ENCODE results near the gene IFFO2. TPM values are rescaled to one million over a fixed set of nuclear protein-coding genes. Genes with fewer than 3 reads are reported as not detected.

IFFO2 gene
- total and polyA plus RNA-seq, 4 donors = 0.88 to 7.4 (median 3.0) TPM

DNA sequence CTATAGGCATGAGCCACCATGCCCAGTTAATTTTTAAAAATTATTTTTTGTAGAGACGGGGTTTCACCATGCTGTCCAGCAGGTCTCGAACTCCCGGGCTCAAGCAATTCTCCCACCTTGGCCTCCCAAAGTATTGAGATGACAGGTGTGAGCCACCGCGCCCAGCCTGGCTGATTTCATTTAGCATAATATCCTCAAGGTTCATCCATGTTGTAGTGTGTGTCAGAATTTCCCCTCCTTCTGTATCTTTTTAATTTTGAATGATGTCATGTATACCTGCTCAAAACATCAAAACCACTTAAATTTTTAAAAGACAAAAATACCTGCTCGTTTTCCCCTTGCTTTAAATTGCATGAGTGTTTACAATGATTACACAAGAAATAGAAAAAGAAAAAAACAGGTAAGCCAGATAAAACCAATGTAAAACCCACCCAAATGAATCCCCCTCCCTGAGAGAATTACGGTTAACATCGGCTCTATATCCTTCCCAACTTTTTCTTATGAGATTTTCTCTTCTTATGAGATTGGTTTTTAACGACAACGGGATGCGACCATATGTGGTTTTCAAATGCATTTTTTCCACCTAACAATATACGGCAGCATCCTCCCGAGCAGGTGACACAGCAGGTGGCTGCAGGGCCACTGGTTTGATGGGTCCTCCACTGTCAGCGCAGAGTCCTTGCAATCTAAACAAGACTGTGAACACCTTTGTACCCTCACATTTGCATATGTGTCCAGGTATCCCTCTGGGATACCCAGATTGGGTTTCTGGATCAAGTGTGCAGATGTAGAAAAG lies 22.1 kb downstream of the IFFO2 start (continued):
- TF ChIP-seq GABPA (IDR thresholded peaks at IDR 0.05 in 1 of 2, conservative IDR thresholded peaks at IDR 0.05 in 1 of 2) (no peak), REST (IDR thresholded peaks at IDR 0.05) (no peak)

DNA sequence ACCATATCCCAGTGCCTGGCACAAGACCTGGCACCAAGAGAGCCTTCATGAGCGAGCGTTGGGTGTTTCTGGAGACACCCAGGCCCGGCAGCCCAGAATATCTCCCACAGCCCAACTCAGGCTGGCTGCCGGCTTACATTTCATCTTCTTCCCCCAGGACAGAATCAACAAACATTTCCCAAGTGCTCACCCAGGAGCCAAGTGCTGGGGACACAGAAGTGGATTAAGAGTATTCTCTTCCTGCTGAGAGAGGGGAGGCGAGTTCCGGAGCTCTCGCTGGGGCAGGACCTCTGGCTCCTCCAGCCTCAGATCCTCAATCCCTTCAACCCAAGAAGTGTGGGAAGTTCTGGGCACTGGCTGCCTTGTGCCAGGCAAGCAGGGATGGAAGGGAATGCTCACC lies 23.6 kb downstream of the IFFO2 start:
- no peak for DNase-seq (ENCODE audit: low spot score)
- TF ChIP-seq RXRA (IDR thresholded peaks at IDR 0.05) = no peak
- no peak for TF ChIP-seq REST (IDR thresholded peaks at IDR 0.05)
- whole genome bisulfite sequencing = 83% methylated on average over 7 of the region's 7 CpGs
- peaks cover 6 to 14% (median 8%) of the 10 kb centered on the region in 4 donors for H3K4me1 ChIP-seq (ENCODE audit: control insufficient read depth in 4 of 4, insufficient read depth in 4 of 4, low read length in 3 of 4)
- no peak overlapping the region for H3K4me3 ChIP-seq (ENCODE audit: low read depth in 1 of 3, low read length in 3 of 3)
- H3K9me3 ChIP-seq (ENCODE audit: control insufficient read depth in 4 of 4, low read length in 3 of 4) = no peaks in the 10 kb centered on the region
- no peak overlapping the region for H3K27ac ChIP-seq (ENCODE audit: low read depth in 1 of 2, low read length in 2 of 2)
- no peaks in the 10 kb centered on the region for H3K36me3 ChIP-seq (ENCODE audit: control insufficient read depth in 4 of 4, insufficient read depth in 3 of 4, low read depth in 1 of 4, low read length in 3 of 4)
- H3K27me3 ChIP-seq (ENCODE audit: control insufficient read depth in 4 of 4, insufficient read depth in 4 of 4, low read length in 3 of 4) = no peaks in the 10 kb centered on the region
- no peak overlapping the region for H3K9ac ChIP-seq (ENCODE audit: low read depth in 1 of 2, low read length in 2 of 2)

- no peak for DNase-seq (ENCODE audit: low spot score)
- Histone ChIP-seq H3K27ac (ENCODE audit: low read depth in 1 of 2, low read length in 2 of 2) (no peak overlapping the region), H3K4me1 (ENCODE audit: control insufficient read depth in 4 of 4, insufficient read depth in 4 of 4, low read length in 3 of 4) (peaks cover 3 to 18% (median 6%) of the 10 kb centered on the region in 4 donors)
Observed at GRCh38 chr1:18932387-18932786, 24.1 kb downstream of the IFFO2 start.

More at GRCh38 chr1:18932387-18932786, 24.1 kb downstream of the IFFO2 start:
- Histone ChIP-seq H3K9ac (ENCODE audit: low read depth in 1 of 2, low read length in 2 of 2) (no peak overlapping the region), H3K36me3 (ENCODE audit: control insufficient read depth in 4 of 4, insufficient read depth in 3 of 4, low read depth in 1 of 4, low read length in 3 of 4) (no peaks in the 10 kb centered on the region), H3K4me3 (ENCODE audit: low read depth in 1 of 3, low read length in 3 of 3) (no peak overlapping the region), H3K9me3 (ENCODE audit: control insufficient read depth in 4 of 4, low read length in 3 of 4) (no peaks in the 10 kb centered on the region), H3K27me3 (ENCODE audit: control insufficient read depth in 4 of 4, insufficient read depth in 4 of 4, low read length in 3 of 4) (no peaks in the 10 kb centered on the region)
- WGBS = 87% methylated on average over 5 of the region's 5 CpGs
- TF ChIP-seq SP1 (IDR thresholded peaks at IDR 0.05) (no peak), FOXA1 (IDR thresholded peaks at IDR 0.05) (no peak), JUND (IDR thresholded peaks at IDR 0.05) (no peak), HNF4A (conservative IDR thresholded peaks at IDR 0.05) (no peak), GABPA (IDR thresholded peaks at IDR 0.05 in 1 of 2, conservative IDR thresholded peaks at IDR 0.05 in 1 of 2) (no peak), TAF1 (conservative IDR thresholded peaks at IDR 0.05) (no peak), RXRA (IDR thresholded peaks at IDR 0.05) (no peak)
- TF ChIP-seq, protein P1, sequence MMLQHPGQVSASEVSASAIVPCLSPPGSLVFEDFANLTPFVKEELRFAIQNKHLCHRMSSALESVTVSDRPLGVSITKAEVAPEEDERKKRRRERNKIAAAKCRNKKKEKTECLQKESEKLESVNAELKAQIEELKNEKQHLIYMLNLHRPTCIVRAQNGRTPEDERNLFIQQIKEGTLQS (IDR thresholded peaks at IDR 0.05) = no peak

Data from liver (tissue), 9 donors.